HEK293 (cell line): ENCODE results near the gene F11.

Experiments used
- ATF2 ChIP-seq: fragments of 450-650 bp; formaldehyde crosslinking; IDR thresholded peaks from 2 replicates; pipeline ENCODE4 v1.5.1; 2016; ENCODE audit warnings: missing biosample characterization, missing genetic modification characterization, low read depth
- BCL11B ChIP-seq: fragments of 450-650 bp; formaldehyde crosslinking; IDR thresholded peaks from 2 replicates; pipeline ENCODE4 v1.5.1; 2016; ENCODE audit warnings: low read depth, missing biosample characterization, missing genetic modification characterization
- FEZF1 ChIP-seq: fragments of 450-650 bp; formaldehyde crosslinking; IDR thresholded peaks from 2 replicates; pipeline ENCODE4 v1.5.1; 2016; ENCODE audit warnings: missing biosample characterization, missing genetic modification characterization
- GLI2 ChIP-seq: fragments of 450-650 bp; formaldehyde crosslinking; IDR thresholded peaks from 2 replicates; pipeline ENCODE4; 2017; ENCODE audit warnings: missing biosample characterization, missing genetic modification characterization, low read depth, borderline replicate concordance
- HOXC10 ChIP-seq: sonication (generic); formaldehyde crosslinking; IDR thresholded peaks from 2 replicates; pipeline ENCODE4 v1.8.1; 2023; ENCODE audit warnings: mild to moderate bottlenecking, missing genetic modification reagents
- SCRT1 ChIP-seq: fragments of 450-650 bp; formaldehyde crosslinking; IDR thresholded peaks from 2 replicates; pipeline ENCODE4 v1.5.1; 2016; ENCODE audit warnings: missing biosample characterization, missing genetic modification characterization, borderline replicate concordance
- ZFHX2 ChIP-seq: fragments of 450-650 bp; formaldehyde crosslinking; conservative IDR thresholded peaks from 2 replicates; pipeline ENCODE4 v1.5.1; 2016; ENCODE audit warnings: missing biosample characterization, missing genetic modification characterization
- ZNF114 ChIP-seq: fragments of 450-650 bp; formaldehyde crosslinking; IDR thresholded peaks from 2 replicates; pipeline ENCODE4 v1.5.0; 2017; ENCODE audit warnings: missing biosample characterization, missing genetic modification characterization
- ZNF133 ChIP-seq: fragments of 450-650 bp; formaldehyde crosslinking; IDR thresholded peaks from 2 replicates; pipeline ENCODE4 v1.5.1; 2016; ENCODE audit warnings: missing biosample characterization, missing genetic modification characterization
- ZNF157 ChIP-seq: fragments of 450-650 bp; formaldehyde crosslinking; IDR thresholded peaks from 2 replicates; pipeline ENCODE4 v1.5.1; 2016; ENCODE audit warnings: missing biosample characterization, missing genetic modification characterization
- ZNF169 ChIP-seq: fragments of 450-650 bp; formaldehyde crosslinking; IDR thresholded peaks from 2 replicates; pipeline ENCODE4 v1.5.1; 2016; ENCODE audit warnings: missing biosample characterization, missing genetic modification characterization
- ZNF184 ChIP-seq: fragments of 450-650 bp; IDR thresholded peaks from 2 replicates; pipeline ENCODE4 v1.5.1; 2018; ENCODE audit warnings: missing biosample characterization, mild to moderate bottlenecking, missing genetic modification characterization
- ZNF280D ChIP-seq: fragments of 450-650 bp; formaldehyde crosslinking; IDR thresholded peaks from 2 replicates; pipeline ENCODE4 v1.5.1; 2016; ENCODE audit warnings: missing biosample characterization, missing genetic modification characterization
- ZNF518A ChIP-seq: fragments of 450-650 bp; formaldehyde crosslinking; conservative IDR thresholded peaks from 2 replicates; pipeline ENCODE4 v1.5.1; 2016; ENCODE audit warnings: low read depth, missing biosample characterization, missing genetic modification characterization
- ZNF521 ChIP-seq: fragments of 450-650 bp; formaldehyde crosslinking; IDR thresholded peaks from 2 replicates; pipeline ENCODE4 v1.5.1; 2017; ENCODE audit warnings: missing biosample characterization, mild to moderate bottlenecking, missing genetic modification characterization
- ZNF558 ChIP-seq: fragments of 450-650 bp; formaldehyde crosslinking; IDR thresholded peaks from 2 replicates; pipeline ENCODE4 v1.5.1; 2016; ENCODE audit warnings: missing biosample characterization, missing genetic modification characterization
- ZNF621 ChIP-seq: fragments of 450-650 bp; formaldehyde crosslinking; IDR thresholded peaks from 2 replicates; pipeline ENCODE4 v1.5.1; 2017; ENCODE audit warnings: missing biosample characterization, missing genetic modification characterization
- ZNF629 ChIP-seq: fragments of 450-650 bp; formaldehyde crosslinking; IDR thresholded peaks from 2 replicates; pipeline ENCODE4 v1.5.1; 2017; ENCODE audit warnings: missing biosample characterization, missing genetic modification characterization
- ZNF660 ChIP-seq: fragments of 450-650 bp; IDR thresholded peaks from 2 replicates; pipeline ENCODE4 v1.5.1; 2018; ENCODE audit warnings: missing biosample characterization, mild to moderate bottlenecking, missing genetic modification characterization
- ZNF76 ChIP-seq: fragments of 450-650 bp; formaldehyde crosslinking; IDR thresholded peaks from 2 replicates; pipeline ENCODE4; 2016; ENCODE audit warnings: low read depth, missing biosample characterization, missing genetic modification characterization, borderline replicate concordance
- ZNF837 ChIP-seq: fragments of 450-650 bp; formaldehyde crosslinking; IDR thresholded peaks from 2 replicates; pipeline ENCODE4 v1.5.1; 2016; ENCODE audit warnings: missing biosample characterization, missing genetic modification characterization
- TF ChIP-seq, protein P1 (sequence below): fragments of 450-650 bp; formaldehyde crosslinking; IDR thresholded peaks from 2 replicates; pipeline ENCODE4 v1.5.1; 2016; ENCODE audit warnings: missing biosample characterization, missing genetic modification characterization
- TF ChIP-seq, protein P2 (sequence below): fragments of 450-650 bp; formaldehyde crosslinking; IDR thresholded peaks from 2 replicates; pipeline ENCODE4 v1.5.1; 2017; ENCODE audit warnings: missing biosample characterization, missing genetic modification characterization
- TF ChIP-seq, protein P3 (sequence below): fragments of 450-650 bp; formaldehyde crosslinking; IDR thresholded peaks from 2 replicates; pipeline ENCODE4 v1.5.1; 2016; ENCODE audit warnings: missing biosample characterization, missing genetic modification characterization, borderline replicate concordance

F11 gene

GRCh38 chr4:186216465-186217024 lies 49.4 kb upstream of the F11 start (continued):
- TF ChIP-seq, protein P1, sequence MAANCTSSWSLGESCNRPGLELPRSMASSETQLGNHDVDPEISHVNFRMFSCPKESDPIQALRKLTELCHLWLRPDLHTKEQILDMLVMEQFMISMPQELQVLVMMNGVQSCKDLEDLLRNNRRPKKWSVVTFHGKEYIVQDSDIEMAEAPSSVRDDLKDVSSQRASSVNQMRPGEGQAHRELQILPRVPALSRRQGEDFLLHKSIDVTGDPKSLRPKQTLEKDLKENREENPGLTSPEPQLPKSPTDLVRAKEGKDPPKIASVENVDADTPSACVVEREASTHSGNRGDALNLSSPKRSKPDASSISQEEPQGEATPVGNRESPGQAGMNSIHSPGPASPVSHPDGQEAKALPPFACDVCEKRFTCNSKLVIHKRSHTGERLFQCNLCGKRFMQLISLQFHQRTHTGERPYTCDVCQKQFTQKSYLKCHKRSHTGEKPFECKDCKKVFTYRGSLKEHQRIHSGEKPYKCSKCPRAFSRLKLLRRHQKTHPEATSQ (tag by site-specific recombination): no peak
- TF ChIP-seq ZNF169 (tag by site-specific recombination) (no peak), ZFHX2 (no peak), GLI2 (tag by site-specific recombination) (no peak), ZNF184 (tag by site-specific recombination) (peak; percentile 92), BCL11B (tag by site-specific recombination) (no peak), ZNF521 (tag by site-specific recombination) (no peak), ZNF133 (tag by site-specific recombination) (no peak), SCRT1 (tag by site-specific recombination) (no peak), ZNF660 (peak; percentile 98), ZNF280D (no peak), FEZF1 (tag by site-specific recombination) (peak; percentile 54; the same call in 1 of the 2 replicates), ZNF621 (no peak), ATF2 (no peak), ZNF837 (tag by site-specific recombination) (no peak), ZNF114 (no peak), ZNF629 (peak; percentile 55), ZNF518A (tag by site-specific recombination) (no peak), ZNF76 (tag by site-specific recombination) (no peak), ZNF157 (tag by site-specific recombination) (no peak), HOXC10 (no peak), ZNF558 (tag by site-specific recombination) (peak; percentile 65)
- TF ChIP-seq, protein P2, sequence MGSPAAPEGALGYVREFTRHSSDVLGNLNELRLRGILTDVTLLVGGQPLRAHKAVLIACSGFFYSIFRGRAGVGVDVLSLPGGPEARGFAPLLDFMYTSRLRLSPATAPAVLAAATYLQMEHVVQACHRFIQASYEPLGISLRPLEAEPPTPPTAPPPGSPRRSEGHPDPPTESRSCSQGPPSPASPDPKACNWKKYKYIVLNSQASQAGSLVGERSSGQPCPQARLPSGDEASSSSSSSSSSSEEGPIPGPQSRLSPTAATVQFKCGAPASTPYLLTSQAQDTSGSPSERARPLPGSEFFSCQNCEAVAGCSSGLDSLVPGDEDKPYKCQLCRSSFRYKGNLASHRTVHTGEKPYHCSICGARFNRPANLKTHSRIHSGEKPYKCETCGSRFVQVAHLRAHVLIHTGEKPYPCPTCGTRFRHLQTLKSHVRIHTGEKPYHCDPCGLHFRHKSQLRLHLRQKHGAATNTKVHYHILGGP (tag by site-specific recombination): peak; percentile 50; the same call in 1 of the 2 replicates
- TF ChIP-seq, protein P3, sequence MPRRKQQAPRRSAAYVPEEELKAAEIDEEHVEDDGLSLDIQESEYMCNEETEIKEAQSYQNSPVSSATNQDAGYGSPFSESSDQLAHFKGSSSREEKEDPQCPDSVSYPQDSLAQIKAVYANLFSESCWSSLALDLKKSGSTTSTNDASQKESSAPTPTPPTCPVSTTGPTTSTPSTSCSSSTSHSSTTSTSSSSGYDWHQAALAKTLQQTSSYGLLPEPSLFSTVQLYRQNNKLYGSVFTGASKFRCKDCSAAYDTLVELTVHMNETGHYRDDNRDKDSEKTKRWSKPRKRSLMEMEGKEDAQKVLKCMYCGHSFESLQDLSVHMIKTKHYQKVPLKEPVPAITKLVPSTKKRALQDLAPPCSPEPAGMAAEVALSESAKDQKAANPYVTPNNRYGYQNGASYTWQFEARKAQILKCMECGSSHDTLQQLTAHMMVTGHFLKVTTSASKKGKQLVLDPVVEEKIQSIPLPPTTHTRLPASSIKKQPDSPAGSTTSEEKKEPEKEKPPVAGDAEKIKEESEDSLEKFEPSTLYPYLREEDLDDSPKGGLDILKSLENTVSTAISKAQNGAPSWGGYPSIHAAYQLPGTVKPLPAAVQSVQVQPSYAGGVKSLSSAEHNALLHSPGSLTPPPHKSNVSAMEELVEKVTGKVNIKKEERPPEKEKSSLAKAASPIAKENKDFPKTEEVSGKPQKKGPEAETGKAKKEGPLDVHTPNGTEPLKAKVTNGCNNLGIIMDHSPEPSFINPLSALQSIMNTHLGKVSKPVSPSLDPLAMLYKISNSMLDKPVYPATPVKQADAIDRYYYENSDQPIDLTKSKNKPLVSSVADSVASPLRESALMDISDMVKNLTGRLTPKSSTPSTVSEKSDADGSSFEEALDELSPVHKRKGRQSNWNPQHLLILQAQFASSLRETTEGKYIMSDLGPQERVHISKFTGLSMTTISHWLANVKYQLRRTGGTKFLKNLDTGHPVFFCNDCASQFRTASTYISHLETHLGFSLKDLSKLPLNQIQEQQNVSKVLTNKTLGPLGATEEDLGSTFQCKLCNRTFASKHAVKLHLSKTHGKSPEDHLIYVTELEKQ (tag by site-specific recombination): peak; percentile 28; the same call in 1 of the 2 replicates
